ENCODE data around the gene NTNG1. TPM values are rescaled to one million over a fixed set of nuclear protein-coding genes. Genes with fewer than 3 reads are reported as not detected.

The NTNG1 gene
- total and polyA plus RNA-seq, 5 donors from 2014 or later: not detected

DNA sequence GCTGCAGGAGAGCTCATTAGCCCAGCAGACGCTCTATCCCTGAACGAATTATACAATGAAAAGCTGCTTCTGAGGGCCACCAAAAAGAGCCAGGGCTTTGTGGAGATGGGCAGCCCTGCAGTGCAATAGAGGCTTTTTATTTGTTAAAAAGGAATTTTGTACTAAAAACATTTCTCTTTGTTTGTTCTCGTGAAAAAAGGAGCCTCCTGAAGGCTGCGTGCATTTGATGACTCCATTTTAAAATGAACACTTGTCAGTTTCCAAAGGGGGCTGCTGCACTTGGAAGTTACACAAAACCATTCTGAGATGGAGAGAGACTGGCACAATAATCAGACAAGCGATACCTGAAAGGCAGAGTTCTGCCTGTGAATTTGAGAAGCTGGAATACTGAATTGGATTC, 202.8 kb downstream of the NTNG1 start:
- H3K36me3 ChIP-seq (ENCODE audit: control insufficient read depth, insufficient read depth, low read length): no peaks in the 10 kb centered on the region
- H3K27me3 ChIP-seq (ENCODE audit: control insufficient read depth, insufficient read depth, low read length): no peaks in the 10 kb centered on the region

GRCh38 chr1:107344268-107344760, 203.5 kb downstream of the NTNG1 start:
- H3K36me3 Mint-ChIP-seq: no peaks in the 10 kb centered on the region
- H3K9me3 Mint-ChIP-seq: peaks cover 0 to 1% (median 0%) of the 10 kb centered on the region in 7 donors
- H3K27ac Mint-ChIP-seq: no peak overlapping the region
- Histone ChIP-seq H3K4me1 (ENCODE audit: control insufficient read depth, insufficient read depth, low read length, poor library complexity, severe bottlenecking) (no peaks in the 10 kb centered on the region), H3K27ac (ENCODE audit: insufficient read depth, low read length, poor library complexity, severe bottlenecking) (no peak overlapping the region), H3K36me3 (ENCODE audit: control insufficient read depth, insufficient read depth, low read length) (no peaks in the 10 kb centered on the region), H3K4me3 (ENCODE audit: low read depth, low read length) (no peak overlapping the region), H3K27me3 (ENCODE audit: control insufficient read depth, insufficient read depth, low read length) (no peaks in the 10 kb centered on the region), H3K9me3 (ENCODE audit: control insufficient read depth in 2 of 2, low read length in 2 of 2) (no peaks in the 10 kb centered on the region)
- no peaks in the 10 kb centered on the region for H3K27me3 Mint-ChIP-seq
- no peak for ATAC-seq (ENCODE audit: low read depth in 2 of 2)
- no peak for DNase-seq
- no peak overlapping the region for H3K4me3 Mint-ChIP-seq
- H3K4me1 Mint-ChIP-seq: no peaks in the 10 kb centered on the region

More for the DNA sequence above, 202.8 kb downstream of the NTNG1 start:
- ATAC-seq (ENCODE audit: low read depth in 2 of 2) (no peak), DNase-seq (no peak)
- Histone ChIP-seq H3K27ac (ENCODE audit: insufficient read depth, low read length, poor library complexity, severe bottlenecking) (no peak overlapping the region), H3K4me3 (ENCODE audit: low read depth, low read length) (no peak overlapping the region), H3K4me1 (ENCODE audit: control insufficient read depth, insufficient read depth, low read length, poor library complexity, severe bottlenecking) (no peaks in the 10 kb centered on the region), H3K9me3 (ENCODE audit: control insufficient read depth in 2 of 2, low read length in 2 of 2) (no peaks in the 10 kb centered on the region)
- peak overlapping the region in 1 of 4 donors; percentile 54 for H3K4me3 Mint-ChIP-seq
- no peak overlapping the region for H3K27ac Mint-ChIP-seq
- no peaks in the 10 kb centered on the region for H3K27me3 Mint-ChIP-seq
- H3K4me1 Mint-ChIP-seq: no peaks in the 10 kb centered on the region
- peaks cover 0 to 1% (median 0%) of the 10 kb centered on the region in 7 donors for H3K9me3 Mint-ChIP-seq
- H3K36me3 Mint-ChIP-seq: no peaks in the 10 kb centered on the region

DNA sequence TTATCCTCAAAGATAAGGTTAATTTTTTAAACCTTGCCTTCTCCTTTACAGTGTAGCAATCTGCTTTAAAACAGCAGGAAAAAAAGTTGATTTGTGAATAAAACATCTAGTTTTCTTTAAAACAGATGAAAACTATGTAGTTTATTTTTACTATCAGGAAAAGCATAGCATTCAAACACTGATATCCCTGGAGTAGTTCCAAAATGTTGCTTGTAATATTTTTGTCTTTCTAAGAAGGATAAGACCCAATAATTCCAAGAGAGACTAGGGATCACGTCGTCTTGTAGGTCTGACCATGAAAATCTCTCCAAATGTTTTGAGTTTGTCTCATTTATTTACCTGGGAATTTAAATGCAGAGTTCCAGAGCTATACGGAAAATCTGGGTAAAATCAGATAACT, 204.0 kb downstream of the NTNG1 start:
- Mint-ChIP-seq H3K36me3 (no peaks in the 10 kb centered on the region), H3K27me3 (no peaks in the 10 kb centered on the region), H3K4me3 (no peak overlapping the region), H3K4me1 (no peaks in the 10 kb centered on the region), H3K27ac (no peak overlapping the region), H3K9me3 (peaks cover 0 to 1% (median 0%) of the 10 kb centered on the region in 7 donors)
- DNase-seq (no peak), ATAC-seq (ENCODE audit: low read depth in 2 of 2) (no peak)
- no peak overlapping the region for H3K27ac ChIP-seq (ENCODE audit: insufficient read depth, low read length, poor library complexity, severe bottlenecking)
- H3K9me3 ChIP-seq (ENCODE audit: control insufficient read depth in 2 of 2, low read length in 2 of 2): no peaks in the 10 kb centered on the region
- H3K4me1 ChIP-seq (ENCODE audit: control insufficient read depth, insufficient read depth, low read length, poor library complexity, severe bottlenecking): no peaks in the 10 kb centered on the region
- no peak overlapping the region for H3K4me3 ChIP-seq (ENCODE audit: low read depth, low read length)
- no peaks in the 10 kb centered on the region for H3K36me3 ChIP-seq (ENCODE audit: control insufficient read depth, insufficient read depth, low read length)
- H3K27me3 ChIP-seq (ENCODE audit: control insufficient read depth, insufficient read depth, low read length): no peaks in the 10 kb centered on the region

DNA sequence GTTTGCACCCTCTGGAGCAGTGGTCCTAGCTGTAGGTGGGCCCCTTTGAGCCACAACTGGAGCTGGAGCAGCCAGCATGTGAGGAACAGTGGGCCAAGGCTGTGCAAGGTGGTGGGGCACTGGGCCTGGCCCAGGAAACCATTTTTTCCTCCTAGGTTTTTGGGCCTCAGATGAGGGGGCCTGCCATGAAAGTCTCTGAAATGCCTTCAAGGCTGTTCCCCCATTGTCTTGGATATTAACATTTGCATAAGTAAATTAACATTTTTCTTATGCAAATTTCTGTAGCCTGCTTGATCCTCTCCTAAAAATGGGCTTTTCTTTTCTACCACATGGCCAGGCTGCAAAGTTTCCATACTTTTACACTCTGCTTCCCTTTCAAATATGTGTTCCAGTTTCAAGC, 212.0 kb downstream of the NTNG1 start:
- Mint-ChIP-seq H3K27me3 (no peaks in the 10 kb centered on the region), H3K4me3 (no peak overlapping the region), H3K27ac (no peak overlapping the region), H3K4me1 (no peaks in the 10 kb centered on the region), H3K9me3 (peaks cover 0 to 5% (median 0%) of the 10 kb centered on the region in 7 donors), H3K36me3 (no peaks in the 10 kb centered on the region)
- Histone ChIP-seq H3K27ac (ENCODE audit: insufficient read depth, low read length, poor library complexity, severe bottlenecking) (no peak overlapping the region), H3K9me3 (ENCODE audit: control insufficient read depth in 2 of 2, low read length in 2 of 2) (no peaks in the 10 kb centered on the region), H3K36me3 (ENCODE audit: control insufficient read depth, insufficient read depth, low read length) (no peaks in the 10 kb centered on the region), H3K4me1 (ENCODE audit: control insufficient read depth, insufficient read depth, low read length, poor library complexity, severe bottlenecking) (no peaks in the 10 kb centered on the region), H3K4me3 (ENCODE audit: low read depth, low read length) (no peak overlapping the region), H3K27me3 (ENCODE audit: control insufficient read depth, insufficient read depth, low read length) (no peaks in the 10 kb centered on the region)
- ATAC-seq (ENCODE audit: low read depth in 2 of 2) (no peak), DNase-seq (no peak)

DNA sequence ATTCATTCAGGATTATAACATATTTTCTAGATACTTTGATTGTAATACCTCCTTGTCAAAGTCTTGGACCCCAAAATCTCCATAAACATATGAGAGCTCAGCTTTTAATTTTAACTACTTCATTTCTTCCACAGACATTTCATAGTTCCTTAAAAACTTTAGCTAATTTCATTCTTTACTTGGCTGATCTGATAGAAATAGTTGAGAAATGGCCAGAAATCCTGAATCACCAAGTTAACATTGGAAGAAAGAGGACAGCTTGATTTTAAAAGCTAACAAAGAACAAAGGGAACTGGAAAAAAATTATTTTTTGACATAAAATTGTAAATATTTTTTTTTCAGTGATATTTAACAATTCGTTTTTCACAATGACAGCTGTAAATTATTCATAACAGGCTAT, 216.5 kb downstream of the NTNG1 start:
- Mint-ChIP-seq H3K9me3 (peaks cover 0 to 2% (median 0%) of the 10 kb centered on the region in 7 donors), H3K4me3 (peak overlapping the region in 1 of 4 donors; percentile 85), H3K27me3 (no peaks in the 10 kb centered on the region), H3K27ac (no peak overlapping the region), H3K4me1 (no peaks in the 10 kb centered on the region), H3K36me3 (no peaks in the 10 kb centered on the region)
- Histone ChIP-seq H3K36me3 (ENCODE audit: control insufficient read depth, insufficient read depth, low read length) (no peaks in the 10 kb centered on the region), H3K4me3 (ENCODE audit: low read depth, low read length) (no peak overlapping the region), H3K27me3 (ENCODE audit: control insufficient read depth, insufficient read depth, low read length) (no peaks in the 10 kb centered on the region), H3K27ac (ENCODE audit: insufficient read depth, low read length, poor library complexity, severe bottlenecking) (no peak overlapping the region), H3K4me1 (ENCODE audit: control insufficient read depth, insufficient read depth, low read length, poor library complexity, severe bottlenecking) (no peaks in the 10 kb centered on the region), H3K9me3 (ENCODE audit: control insufficient read depth in 2 of 2, low read length in 2 of 2) (no peaks in the 10 kb centered on the region)
- DNase-seq: no peak
- no peak for ATAC-seq (ENCODE audit: low read depth in 2 of 2)

DNA sequence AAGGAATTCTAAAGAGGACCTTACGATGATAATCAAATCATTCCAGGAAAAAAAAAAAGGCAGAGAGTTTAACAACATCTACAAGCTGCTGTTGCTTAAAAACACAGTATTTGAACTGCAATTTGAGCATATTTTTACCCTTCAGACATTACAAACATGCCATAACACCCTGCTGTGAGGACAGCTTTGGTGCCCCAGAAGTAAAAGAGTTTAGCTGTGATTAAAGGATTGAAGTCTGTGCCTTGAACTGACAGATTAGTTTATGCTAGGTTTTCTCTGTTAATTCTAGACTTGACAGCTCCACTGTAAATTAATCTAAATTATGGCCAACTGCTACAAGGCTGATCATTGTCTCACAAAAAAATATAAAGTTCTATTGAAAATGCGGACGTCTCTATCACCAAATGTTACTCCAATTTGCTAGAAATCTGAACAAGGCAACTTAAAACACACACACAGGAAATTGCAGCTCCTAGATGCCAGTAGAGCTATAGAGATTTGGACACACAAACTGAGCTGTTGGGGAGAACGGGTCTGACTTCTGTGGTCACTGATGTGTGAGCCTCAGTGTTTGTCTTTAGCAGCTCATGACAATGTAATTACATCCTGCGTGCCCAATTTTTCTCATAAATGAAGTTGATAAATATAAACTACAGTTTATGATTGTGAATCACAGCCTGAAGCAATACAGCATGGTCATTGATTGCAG, 217.9 kb downstream of the NTNG1 start:
- H3K4me3 Mint-ChIP-seq: no peak overlapping the region
- Histone ChIP-seq H3K27ac (ENCODE audit: insufficient read depth, low read length, poor library complexity, severe bottlenecking) (no peak overlapping the region), H3K9me3 (ENCODE audit: control insufficient read depth in 2 of 2, low read length in 2 of 2) (no peaks in the 10 kb centered on the region), H3K36me3 (ENCODE audit: control insufficient read depth, insufficient read depth, low read length) (no peaks in the 10 kb centered on the region), H3K4me3 (ENCODE audit: low read depth, low read length) (no peak overlapping the region), H3K27me3 (ENCODE audit: control insufficient read depth, insufficient read depth, low read length) (no peaks in the 10 kb centered on the region), H3K4me1 (ENCODE audit: control insufficient read depth, insufficient read depth, low read length, poor library complexity, severe bottlenecking) (no peaks in the 10 kb centered on the region)
- H3K27me3 Mint-ChIP-seq: no peaks in the 10 kb centered on the region
- H3K4me1 Mint-ChIP-seq: no peaks in the 10 kb centered on the region
- H3K27ac Mint-ChIP-seq: no peak overlapping the region
- peaks cover 0 to 2% (median 0%) of the 10 kb centered on the region in 7 donors for H3K9me3 Mint-ChIP-seq
- no peaks in the 10 kb centered on the region for H3K36me3 Mint-ChIP-seq
- DNase-seq (no peak), ATAC-seq (ENCODE audit: low read depth in 2 of 2) (no peak)

- no peak overlapping the region for H3K4me3 Mint-ChIP-seq
- no peak overlapping the region for H3K4me3 ChIP-seq (ENCODE audit: low read depth, low read length)
- no peak overlapping the region for H3K27ac Mint-ChIP-seq
- ATAC-seq (ENCODE audit: low read depth in 2 of 2): no peak
- no peaks in the 10 kb centered on the region for H3K36me3 Mint-ChIP-seq
- H3K27ac ChIP-seq (ENCODE audit: insufficient read depth, low read length, poor library complexity, severe bottlenecking): no peak overlapping the region
- H3K4me1 Mint-ChIP-seq: no peaks in the 10 kb centered on the region
- no peaks in the 10 kb centered on the region for H3K9me3 ChIP-seq (ENCODE audit: control insufficient read depth in 2 of 2, low read length in 2 of 2)
- H3K36me3 ChIP-seq (ENCODE audit: control insufficient read depth, insufficient read depth, low read length): no peaks in the 10 kb centered on the region
- H3K27me3 Mint-ChIP-seq: no peaks in the 10 kb centered on the region
- no peak for DNase-seq
- no peaks in the 10 kb centered on the region for H3K4me1 ChIP-seq (ENCODE audit: control insufficient read depth, insufficient read depth, low read length, poor library complexity, severe bottlenecking)
- peaks cover 0 to 2% (median 0%) of the 10 kb centered on the region in 7 donors for H3K9me3 Mint-ChIP-seq
- H3K27me3 ChIP-seq (ENCODE audit: control insufficient read depth, insufficient read depth, low read length): no peaks in the 10 kb centered on the region
These were observed 218.8 kb downstream of the NTNG1 start for GRCh38 chr1:107359472-107360241.
